Stimulated activated memory B cell treated with anti-CD40 and anti-IgM and Interleukin-4, amounts not matched to agents 10 μg/mL and 1 μg/mL and 100 μg/mL, for 72 hours (primary cell): ENCODE results near the gene TLL2.

Experiments
- ATAC-seq: fragments of 150-1000 bp; cut with Tn5 transposase; 2 replicates; pipeline ENCODE4 v1.10.0; 2021
- H3K27ac Mint-ChIP-seq: one replicate; pipeline ENCODE4 v1.8.0; 2022; ENCODE audit warnings: mild to moderate bottlenecking, mixed read lengths
- H3K27me3 Mint-ChIP-seq: one replicate; pipeline ENCODE4 v1.8.0; 2022; ENCODE audit warnings: mixed read lengths
- H3K36me3 Mint-ChIP-seq: one replicate; pipeline ENCODE4 v1.8.0; 2022; ENCODE audit warnings: mixed read lengths
- H3K4me1 Mint-ChIP-seq: one replicate; pipeline ENCODE4 v1.8.0; 2022; ENCODE audit warnings: mixed read lengths
- H3K4me3 Mint-ChIP-seq: one replicate; pipeline ENCODE4 v1.8.0; 2022; ENCODE audit warnings: mild to moderate bottlenecking, moderate library complexity, mixed read lengths
- H3K9me3 Mint-ChIP-seq: one replicate; pipeline ENCODE4 v1.8.0; 2022; ENCODE audit warnings: mixed read lengths

Gene TLL2

DNA sequence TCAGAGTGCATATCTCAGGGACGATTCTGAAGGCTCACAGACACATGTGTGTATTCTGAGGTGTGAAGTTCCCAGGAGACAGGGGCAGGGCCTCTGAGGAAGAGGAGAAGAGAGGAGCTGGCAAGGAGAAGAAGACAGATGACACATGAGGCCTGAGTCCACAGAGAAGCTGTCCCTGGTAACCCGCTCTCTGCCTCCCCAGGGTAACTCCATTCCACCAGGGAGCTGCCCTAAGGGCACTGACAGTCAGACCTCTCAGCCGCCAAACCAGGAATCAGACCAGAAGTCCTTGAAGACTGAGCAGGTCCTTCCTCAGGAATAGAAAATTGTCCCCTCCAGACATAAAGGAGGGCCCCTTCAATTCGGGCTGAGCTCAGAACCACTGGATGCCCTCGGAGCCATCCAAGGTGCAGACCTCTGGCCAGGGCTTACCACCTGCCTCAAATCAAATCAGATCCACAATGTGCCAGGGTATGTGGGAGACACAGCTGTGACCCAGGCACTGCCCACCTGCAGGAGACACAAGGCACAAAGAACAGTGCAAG, 57.4 kb downstream of the TLL2 start:
- H3K4me3 Mint-ChIP-seq: no peak overlapping the region
- H3K27me3 Mint-ChIP-seq: peaks cover 35% of the 10 kb centered on the region
- peaks cover 7% of the 10 kb centered on the region for H3K9me3 Mint-ChIP-seq
- ATAC-seq: no peak
- H3K4me1 Mint-ChIP-seq: no peaks in the 10 kb centered on the region
- peaks cover under 1% of the 10 kb centered on the region for H3K36me3 Mint-ChIP-seq
- no peak overlapping the region for H3K27ac Mint-ChIP-seq

DNA sequence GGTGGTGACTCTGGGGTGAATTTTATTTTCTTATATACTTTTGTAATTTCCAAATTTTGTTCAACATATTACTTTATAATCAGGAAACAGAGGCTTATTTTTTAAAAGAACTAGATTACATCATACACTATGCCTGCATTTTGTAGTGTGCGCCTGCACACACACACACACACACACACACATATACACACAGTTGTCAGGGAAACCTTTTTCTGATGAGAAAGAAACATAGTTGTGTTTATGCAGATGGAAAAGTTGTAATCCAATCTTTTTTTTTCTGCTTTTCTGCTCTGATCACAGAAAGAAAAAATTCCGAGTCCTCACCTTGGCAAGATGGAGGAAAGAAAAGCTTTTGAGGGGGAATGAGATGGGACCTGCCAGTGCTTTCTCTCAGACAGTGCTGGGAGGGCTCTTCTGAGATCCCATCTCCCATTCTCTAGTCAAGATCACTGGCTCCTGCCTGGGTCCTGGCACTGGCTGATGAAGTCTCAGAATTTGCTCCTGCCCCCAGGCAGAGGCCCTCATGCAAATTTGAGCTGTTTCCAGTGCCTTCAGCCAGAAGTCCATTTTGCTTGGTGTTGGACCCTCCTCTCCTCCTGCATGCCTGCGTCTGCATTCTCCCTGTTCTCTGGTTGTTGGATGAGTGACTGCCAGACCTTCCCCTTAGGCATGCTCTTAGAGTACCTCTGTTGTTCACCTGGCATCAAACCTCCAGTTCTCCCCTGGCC, 59.7 kb downstream of the TLL2 start:
- H3K36me3 Mint-ChIP-seq: no peaks in the 10 kb centered on the region
- ATAC-seq: peak; percentile 31
- peaks cover 46% of the 10 kb centered on the region for H3K27me3 Mint-ChIP-seq
- no peak overlapping the region for H3K27ac Mint-ChIP-seq
- no peaks in the 10 kb centered on the region for H3K9me3 Mint-ChIP-seq
- H3K4me1 Mint-ChIP-seq: no peaks in the 10 kb centered on the region
- H3K4me3 Mint-ChIP-seq: no peak overlapping the region

DNA sequence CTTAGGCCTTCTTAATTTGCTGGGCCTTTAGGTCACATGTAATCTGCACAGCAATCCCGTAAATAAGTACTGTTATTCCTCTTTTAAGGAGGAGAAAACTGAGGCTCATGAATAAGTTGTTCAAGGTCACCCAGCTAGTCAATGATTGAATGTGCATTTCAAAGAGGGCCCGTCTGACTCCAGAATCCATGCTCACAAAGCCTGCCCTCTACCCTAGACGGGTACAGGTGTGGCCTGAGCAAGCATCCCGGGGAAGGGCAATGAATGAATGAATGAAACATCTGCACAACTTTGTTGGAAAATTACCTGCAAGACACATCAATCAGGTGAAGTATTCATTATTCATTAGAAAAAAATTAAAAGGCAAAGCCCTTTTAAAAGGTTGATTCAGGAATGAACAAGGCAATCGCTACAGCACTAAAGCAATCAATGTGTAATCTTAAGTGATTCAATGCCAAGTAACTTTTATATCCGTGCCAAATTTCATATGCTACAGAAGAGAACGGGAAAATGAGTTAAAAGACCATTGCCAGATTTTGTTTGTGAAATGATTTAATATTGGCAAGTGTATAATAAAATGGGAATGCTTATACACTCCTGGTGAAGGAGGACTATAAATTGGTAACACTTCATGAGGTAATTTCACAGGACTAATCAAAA, 61.1 kb downstream of the TLL2 start:
- H3K36me3 Mint-ChIP-seq: no peaks in the 10 kb centered on the region
- no peaks in the 10 kb centered on the region for H3K9me3 Mint-ChIP-seq
- ATAC-seq: no peak
- no peak overlapping the region for H3K4me3 Mint-ChIP-seq
- H3K27ac Mint-ChIP-seq: no peak overlapping the region
- H3K4me1 Mint-ChIP-seq: peaks cover 7% of the 10 kb centered on the region
- peaks cover 56% of the 10 kb centered on the region for H3K27me3 Mint-ChIP-seq

DNA sequence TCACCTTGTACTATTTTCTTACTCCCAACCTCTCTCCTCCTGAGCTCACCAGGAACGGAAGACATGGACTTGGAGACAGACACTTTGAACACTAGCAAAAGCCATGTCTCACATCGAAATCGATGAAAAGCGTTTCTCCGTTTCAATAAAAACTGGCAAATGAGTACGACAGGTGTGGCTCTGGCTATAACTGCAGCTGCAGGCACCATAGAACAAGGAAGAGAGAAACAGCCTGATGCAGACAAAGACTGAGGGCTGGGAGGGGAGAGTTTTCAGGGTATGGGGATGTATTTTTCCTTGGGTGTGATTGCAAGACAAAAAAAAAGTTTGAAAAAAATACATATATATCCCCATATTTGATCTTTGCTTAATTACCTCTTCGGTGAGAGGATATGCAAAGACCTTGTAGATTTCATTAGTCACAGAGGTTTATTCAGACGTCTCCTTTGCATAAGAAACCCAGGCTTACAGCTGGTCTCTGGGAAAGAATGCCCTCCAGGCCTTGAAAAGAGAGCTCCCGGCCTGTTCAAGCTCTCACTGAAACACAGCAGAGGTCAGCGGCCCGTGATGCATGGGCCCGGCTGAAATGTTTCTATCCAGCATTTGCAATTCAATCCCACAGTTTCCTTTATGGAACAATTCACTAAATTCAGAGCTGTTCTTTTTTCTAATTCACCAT, 63.1 kb downstream of the TLL2 start:
- H3K4me3 Mint-ChIP-seq: no peak overlapping the region
- H3K36me3 Mint-ChIP-seq: no peaks in the 10 kb centered on the region
- no peak for ATAC-seq
- H3K9me3 Mint-ChIP-seq: no peaks in the 10 kb centered on the region
- peaks cover 50% of the 10 kb centered on the region for H3K27me3 Mint-ChIP-seq
- H3K4me1 Mint-ChIP-seq: peaks cover 7% of the 10 kb centered on the region
- no peak overlapping the region for H3K27ac Mint-ChIP-seq

DNA sequence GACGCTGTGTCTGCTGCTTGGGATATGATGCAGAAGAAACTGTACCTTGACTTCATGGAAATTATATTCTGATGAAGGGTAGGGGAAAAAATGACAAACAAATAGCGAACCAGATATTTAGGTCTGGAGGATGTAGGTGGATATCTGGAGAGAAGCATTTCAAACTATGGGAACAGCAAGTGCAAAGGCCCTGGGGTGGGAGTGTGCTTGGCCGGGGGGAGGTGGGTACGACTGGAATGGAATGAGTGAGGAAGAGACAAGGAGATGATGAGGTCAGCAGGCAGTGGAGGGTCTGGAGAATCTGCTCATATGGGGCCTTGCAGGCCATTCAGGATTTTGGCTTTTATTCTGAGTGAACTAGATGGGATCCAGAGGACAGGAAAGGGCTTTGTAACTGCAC, 65.2 kb downstream of the TLL2 start:
- H3K36me3 Mint-ChIP-seq: no peaks in the 10 kb centered on the region
- no peaks in the 10 kb centered on the region for H3K9me3 Mint-ChIP-seq
- peaks cover 44% of the 10 kb centered on the region for H3K27me3 Mint-ChIP-seq
- ATAC-seq: no peak
- no peak overlapping the region for H3K27ac Mint-ChIP-seq
- H3K4me3 Mint-ChIP-seq: no peak overlapping the region
- H3K4me1 Mint-ChIP-seq: peaks cover 7% of the 10 kb centered on the region

GRCh38 chr10:96448021-96448457, 65.7 kb downstream of the TLL2 start:
- H3K9me3 Mint-ChIP-seq: no peaks in the 10 kb centered on the region
- peaks cover 44% of the 10 kb centered on the region for H3K27me3 Mint-ChIP-seq
- H3K4me3 Mint-ChIP-seq: no peak overlapping the region
- peaks cover 7% of the 10 kb centered on the region for H3K4me1 Mint-ChIP-seq
- no peak overlapping the region for H3K27ac Mint-ChIP-seq
- ATAC-seq: peak; percentile 82
- no peaks in the 10 kb centered on the region for H3K36me3 Mint-ChIP-seq

- H3K27me3 Mint-ChIP-seq: peaks cover 44% of the 10 kb centered on the region
- no peak overlapping the region for H3K4me3 Mint-ChIP-seq
- no peaks in the 10 kb centered on the region for H3K36me3 Mint-ChIP-seq
- H3K9me3 Mint-ChIP-seq: no peaks in the 10 kb centered on the region
- H3K4me1 Mint-ChIP-seq: peaks cover 7% of the 10 kb centered on the region
- no peak for ATAC-seq
- no peak overlapping the region for H3K27ac Mint-ChIP-seq
These were observed 66.6 kb downstream of the TLL2 start for GRCh38 chr10:96446966-96447596.

- Mint-ChIP-seq H3K4me1 (no peaks in the 10 kb centered on the region), H3K36me3 (no peaks in the 10 kb centered on the region), H3K9me3 (no peaks in the 10 kb centered on the region), H3K27ac (no peak overlapping the region), H3K4me3 (no peak overlapping the region), H3K27me3 (peaks cover 22% of the 10 kb centered on the region)
- no peak for ATAC-seq
These were observed 71.6 kb downstream of the TLL2 start for GRCh38 chr10:96441987-96442643.

DNA sequence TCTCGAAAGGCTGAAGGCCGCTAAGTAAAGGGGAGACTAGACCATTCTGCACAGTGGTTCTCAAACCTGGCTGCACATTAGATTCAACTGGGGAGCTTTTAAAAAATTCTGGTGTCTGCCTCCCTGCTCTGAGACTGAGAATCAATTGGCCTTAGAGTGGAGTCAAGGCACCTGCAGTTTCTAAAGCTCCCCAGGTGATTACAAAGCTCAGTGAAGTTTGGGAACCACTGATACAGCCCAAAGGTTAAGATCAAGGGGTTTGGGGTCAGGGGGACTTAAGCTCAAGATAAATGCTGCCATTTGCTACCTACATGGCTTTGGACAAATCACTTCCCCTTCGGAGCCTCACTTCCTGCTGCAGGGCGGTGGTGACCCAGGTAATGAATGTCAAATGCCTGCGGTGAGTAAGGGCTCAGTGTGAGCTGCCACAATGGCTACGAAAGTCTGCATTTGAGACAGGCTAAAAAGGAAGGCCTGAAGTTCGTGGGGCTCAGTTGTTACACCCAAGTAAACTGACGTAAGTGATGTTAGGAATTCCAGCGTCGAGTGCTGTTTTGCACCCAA, 72.3 kb downstream of the TLL2 start:
- Mint-ChIP-seq H3K27me3 (peaks cover 15% of the 10 kb centered on the region), H3K27ac (no peak overlapping the region), H3K9me3 (no peaks in the 10 kb centered on the region), H3K36me3 (no peaks in the 10 kb centered on the region), H3K4me1 (no peaks in the 10 kb centered on the region), H3K4me3 (no peak overlapping the region)
- no peak for ATAC-seq

- H3K4me1 Mint-ChIP-seq: no peaks in the 10 kb centered on the region
- no peak for ATAC-seq
- H3K4me3 Mint-ChIP-seq: no peak overlapping the region
- no peak overlapping the region for H3K27ac Mint-ChIP-seq
- H3K27me3 Mint-ChIP-seq: peaks cover 14% of the 10 kb centered on the region
- H3K36me3 Mint-ChIP-seq: no peaks in the 10 kb centered on the region
- no peaks in the 10 kb centered on the region for H3K9me3 Mint-ChIP-seq
These were observed 73.1 kb downstream of the TLL2 start for GRCh38 chr10:96440361-96441292.

- Mint-ChIP-seq H3K27ac (no peak overlapping the region), H3K4me1 (no peaks in the 10 kb centered on the region), H3K4me3 (no peak overlapping the region), H3K27me3 (peaks cover 14% of the 10 kb centered on the region), H3K9me3 (no peaks in the 10 kb centered on the region), H3K36me3 (no peaks in the 10 kb centered on the region)
- no peak for ATAC-seq
These were observed 74.0 kb downstream of the TLL2 start for GRCh38 chr10:96439725-96440124.

GRCh38 chr10:96436035-96436434, 77.7 kb downstream of the TLL2 start:
- ATAC-seq: no peak
- Mint-ChIP-seq H3K36me3 (no peaks in the 10 kb centered on the region), H3K4me1 (no peaks in the 10 kb centered on the region), H3K27ac (no peak overlapping the region), H3K4me3 (no peak overlapping the region), H3K9me3 (no peaks in the 10 kb centered on the region), H3K27me3 (peaks cover 35% of the 10 kb centered on the region)

DNA sequence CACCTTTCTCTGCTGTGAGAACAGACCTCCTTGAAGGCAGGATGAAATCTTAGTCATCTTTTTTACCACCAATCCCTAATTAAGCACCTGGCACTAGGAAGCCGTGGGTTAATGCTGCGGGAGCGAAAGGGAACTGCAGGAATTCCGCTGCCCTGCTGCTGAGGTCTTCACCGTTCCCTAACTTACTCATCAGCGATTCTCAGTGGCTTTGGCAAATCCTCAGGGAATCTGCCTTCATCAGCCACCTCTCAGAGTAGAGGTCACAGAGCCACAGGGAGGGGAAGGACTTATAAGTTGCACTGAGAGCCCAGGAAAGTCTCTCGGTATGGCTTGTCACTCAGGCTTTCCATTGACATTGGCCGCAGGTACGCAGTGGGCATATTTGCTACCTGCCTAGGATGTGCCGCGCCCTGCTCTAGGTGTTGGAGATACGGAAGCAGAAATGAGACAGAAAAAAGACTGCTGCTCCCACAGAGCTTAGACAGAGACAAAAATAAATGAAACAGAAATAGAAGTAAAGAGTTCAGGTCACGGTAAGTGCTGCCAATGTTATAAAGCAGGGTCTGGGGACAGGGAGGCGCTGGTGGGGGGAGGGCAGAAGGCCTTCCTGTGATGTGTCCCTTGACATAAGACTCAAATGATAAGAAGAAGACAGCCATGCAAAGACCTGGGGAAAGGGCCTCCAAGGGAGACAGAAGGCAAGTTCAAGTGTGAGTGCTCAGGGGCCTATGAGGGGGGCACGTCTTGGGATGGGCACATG, 82.3 kb downstream of the TLL2 start:
- Mint-ChIP-seq H3K27ac (no peak overlapping the region), H3K4me1 (no peaks in the 10 kb centered on the region), H3K36me3 (no peaks in the 10 kb centered on the region), H3K4me3 (no peak overlapping the region), H3K27me3 (peaks cover 50% of the 10 kb centered on the region), H3K9me3 (peaks cover 2% of the 10 kb centered on the region)
- no peak for ATAC-seq
